Vagina (tissue), 2 donors: ENCODE data around the gene TRIM15. TPM values are rescaled to one million over a fixed set of nuclear protein-coding genes. Genes with fewer than 3 reads are reported as not detected.
A peak's percentile ranks its signal among the peaks of the same experiment; 100 is the strongest.
"Not testable (repeated sequence)": the region's sequence is repeated elsewhere in the genome, so short reads cannot be mapped to it uniquely, and the experiment has no call there.

Experiments
- DNase-seq, 2 donors: peaks; one replicate each; pipeline ENCODE4 v3.0.0-alpha.2; 2017; ENCODE audit errors: extremely low spot score in 2 of 2
- H3K27ac ChIP-seq: fragments of 200-600 bp; sonication (generic); one replicate; pipeline ENCODE4 v1.5.1; 2019
- H3K27me3 ChIP-seq: fragments of 200-600 bp; sonication (generic); one replicate; pipeline ENCODE4 v1.5.1; 2019
- H3K36me3 ChIP-seq, 2 donors: fragments of 200-600 bp; sonication (generic); one replicate each; pipeline ENCODE4 v1.5.1; 2017 to 2019
- H3K4me1 ChIP-seq: fragments of 200-600 bp; sonication (generic); one replicate; pipeline ENCODE4 v1.5.1; 2019
- H3K4me3 ChIP-seq, 2 donors: fragments of 200-600 bp; sonication (generic); 1 replicate in 1 of 2; 2 replicates in 1 of 2; pipeline ENCODE4 v1.5.1; 2016 to 2019
- H3K9me3 ChIP-seq: fragments of 200-600 bp; sonication (generic); one replicate; pipeline ENCODE4 v1.5.1; 2019
- POLR2A ChIP-seq, 2 donors: fragments of 450-650 bp; IDR thresholded peaks; one replicate each; pipeline ENCODE4 v1.6.1; 2017; ENCODE audit warnings: antibody characterized with exemption in 2 of 2, mild to moderate bottlenecking in 2 of 2, moderate library complexity in 2 of 2
- POLR2AphosphoS5 ChIP-seq, 2 donors: sonication (generic); formaldehyde crosslinking; IDR thresholded peaks; one replicate each; pipeline ENCODE4 v1.9.0; 2017; ENCODE audit warnings: antibody characterized with exemption in 2 of 2, mild to moderate bottlenecking in 2 of 2, low read depth in 1 of 2; ENCODE audit not compliant: insufficient read depth in 1 of 2
- intact Hi-C: fragments of 100-400 bp; cut with DNase I; formaldehyde crosslinking; loops from one replicate; pipeline ENCODE4 v1.15.1; 2023
- total RNA-seq: library from RNA; depleted of rRNA; stranded (reverse); fragments of >200 nt; gene quantifications from one replicate; pipeline ENCODE4 v1.2.3, GENCODE V29; 2016
- TF ChIP-seq, protein P1 (sequence below), 3 experiments: fragments of 450-650 bp in 2 of 3; fragments of 200-600 bp in 1 of 3; sonication (generic) in 1 of 3; IDR thresholded peaks; one replicate each; pipeline ENCODE4 v1.5.1; 2017 to 2019; ENCODE audit warnings: antibody characterized with exemption in 3 of 3, mild to moderate bottlenecking in 2 of 3, moderate library complexity in 2 of 3

Gene TRIM15
- not detected for total RNA-seq

- TF ChIP-seq, protein P1, sequence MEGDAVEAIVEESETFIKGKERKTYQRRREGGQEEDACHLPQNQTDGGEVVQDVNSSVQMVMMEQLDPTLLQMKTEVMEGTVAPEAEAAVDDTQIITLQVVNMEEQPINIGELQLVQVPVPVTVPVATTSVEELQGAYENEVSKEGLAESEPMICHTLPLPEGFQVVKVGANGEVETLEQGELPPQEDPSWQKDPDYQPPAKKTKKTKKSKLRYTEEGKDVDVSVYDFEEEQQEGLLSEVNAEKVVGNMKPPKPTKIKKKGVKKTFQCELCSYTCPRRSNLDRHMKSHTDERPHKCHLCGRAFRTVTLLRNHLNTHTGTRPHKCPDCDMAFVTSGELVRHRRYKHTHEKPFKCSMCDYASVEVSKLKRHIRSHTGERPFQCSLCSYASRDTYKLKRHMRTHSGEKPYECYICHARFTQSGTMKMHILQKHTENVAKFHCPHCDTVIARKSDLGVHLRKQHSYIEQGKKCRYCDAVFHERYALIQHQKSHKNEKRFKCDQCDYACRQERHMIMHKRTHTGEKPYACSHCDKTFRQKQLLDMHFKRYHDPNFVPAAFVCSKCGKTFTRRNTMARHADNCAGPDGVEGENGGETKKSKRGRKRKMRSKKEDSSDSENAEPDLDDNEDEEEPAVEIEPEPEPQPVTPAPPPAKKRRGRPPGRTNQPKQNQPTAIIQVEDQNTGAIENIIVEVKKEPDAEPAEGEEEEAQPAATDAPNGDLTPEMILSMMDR (IDR thresholded peaks at IDR 0.05): no peak
- TF ChIP-seq POLR2A (IDR thresholded peaks at IDR 0.05) (no peak), POLR2AphosphoS5 (IDR thresholded peaks at IDR 0.05; ENCODE audit: insufficient read depth in 1 of 2, low read depth in 1 of 2) (no peak)
- Histone ChIP-seq H3K27ac (no peak within 1 kb of the TSS), H3K36me3 (no peaks in the 10 kb centered on the region), H3K27me3 (no peaks in the 10 kb centered on the region), H3K9me3 (no peaks in the 10 kb centered on the region), H3K4me3 (no peak within 1 kb of the TSS), H3K4me1 (no peaks in the 10 kb centered on the region)
- DNase-seq: no peak
- intact Hi-C loops: no loop called here
Measured at GRCh38 chr6:30163090-30163917, at the start of gene TRIM15. Gene TRIM15 (plus strand): TSS chr6:30163546. CDS start chr6:30163685, 139 bp downstream.

- Histone ChIP-seq H3K27ac (no peak overlapping the region), H3K27me3 (no peaks in the 10 kb centered on the region), H3K4me3 (no peak overlapping the region), H3K9me3 (no peaks in the 10 kb centered on the region), H3K36me3 (no peaks in the 10 kb centered on the region), H3K4me1 (no peaks in the 10 kb centered on the region)
- DNase-seq: no peak
- intact Hi-C loops: no loop called here
- no peak for TF ChIP-seq POLR2A (IDR thresholded peaks at IDR 0.05)
- no peak for TF ChIP-seq POLR2AphosphoS5 (IDR thresholded peaks at IDR 0.05; ENCODE audit: insufficient read depth in 1 of 2, low read depth in 1 of 2)
- TF ChIP-seq, protein P1 (IDR thresholded peaks at IDR 0.05): no peak
Measured at GRCh38 chr6:30113841-30114240, 49.5 kb upstream of the TRIM15 start.

DNA sequence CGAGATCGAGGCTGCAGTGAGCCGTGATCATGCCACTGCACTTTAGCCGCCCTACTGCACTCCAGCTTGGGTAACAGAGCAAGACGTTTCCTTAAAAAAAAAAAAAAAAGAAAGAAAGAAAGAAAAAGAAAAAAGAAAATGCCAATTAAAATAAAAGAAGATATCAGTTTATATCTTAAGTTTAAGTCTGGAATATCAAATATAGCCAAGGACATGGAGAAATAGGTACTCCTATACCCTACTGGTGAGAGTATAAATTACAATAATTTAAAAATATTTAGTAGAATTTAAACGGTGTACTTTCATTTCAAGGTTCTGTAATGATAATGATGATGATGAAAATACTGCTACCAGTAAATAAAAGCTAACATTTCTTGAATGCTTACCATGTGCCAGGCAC is 46.6 kb upstream of the TRIM15 start:
- Histone ChIP-seq H3K4me1 (no peaks in the 10 kb centered on the region), H3K27me3 (no peaks in the 10 kb centered on the region), H3K9me3 (no peaks in the 10 kb centered on the region), H3K4me3 (no peak overlapping the region), H3K27ac (no peak overlapping the region), H3K36me3 (no peaks in the 10 kb centered on the region)
- TF ChIP-seq POLR2AphosphoS5 (IDR thresholded peaks at IDR 0.05; ENCODE audit: insufficient read depth in 1 of 2, low read depth in 1 of 2): no peak
- no peak for TF ChIP-seq POLR2A (IDR thresholded peaks at IDR 0.05)
- TF ChIP-seq, protein P1 (IDR thresholded peaks at IDR 0.05): no peak
- DNase-seq: no peak
- intact Hi-C loops: no loop called here

DNA sequence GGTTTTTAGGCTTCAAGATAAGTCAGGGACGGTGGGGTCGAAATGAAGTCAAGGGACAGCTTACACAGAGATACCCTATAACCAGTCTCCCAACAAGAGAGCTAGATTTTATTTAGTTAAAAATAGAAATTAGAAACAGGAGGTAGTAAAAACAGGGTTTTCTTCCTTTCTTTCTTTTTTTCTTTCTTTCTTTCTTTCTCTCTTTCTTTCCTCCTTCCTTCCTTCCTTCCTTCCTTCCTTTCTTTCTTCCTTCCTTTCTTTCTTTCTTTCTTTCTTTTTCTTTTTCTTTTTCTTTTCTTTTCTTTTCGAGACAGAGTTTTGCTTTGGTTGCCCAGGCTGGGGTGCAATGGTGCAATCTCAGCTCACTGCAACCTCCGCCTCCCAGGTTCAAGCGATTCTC is 44.7 kb upstream of the TRIM15 start:
- H3K36me3 ChIP-seq, H3K9me3 ChIP-seq, H3K4me1 ChIP-seq, intact Hi-C loops, DNase-seq, H3K27me3 ChIP-seq, H3K27ac ChIP-seq, H3K4me3 ChIP-seq: not testable (repeated sequence)

DNA sequence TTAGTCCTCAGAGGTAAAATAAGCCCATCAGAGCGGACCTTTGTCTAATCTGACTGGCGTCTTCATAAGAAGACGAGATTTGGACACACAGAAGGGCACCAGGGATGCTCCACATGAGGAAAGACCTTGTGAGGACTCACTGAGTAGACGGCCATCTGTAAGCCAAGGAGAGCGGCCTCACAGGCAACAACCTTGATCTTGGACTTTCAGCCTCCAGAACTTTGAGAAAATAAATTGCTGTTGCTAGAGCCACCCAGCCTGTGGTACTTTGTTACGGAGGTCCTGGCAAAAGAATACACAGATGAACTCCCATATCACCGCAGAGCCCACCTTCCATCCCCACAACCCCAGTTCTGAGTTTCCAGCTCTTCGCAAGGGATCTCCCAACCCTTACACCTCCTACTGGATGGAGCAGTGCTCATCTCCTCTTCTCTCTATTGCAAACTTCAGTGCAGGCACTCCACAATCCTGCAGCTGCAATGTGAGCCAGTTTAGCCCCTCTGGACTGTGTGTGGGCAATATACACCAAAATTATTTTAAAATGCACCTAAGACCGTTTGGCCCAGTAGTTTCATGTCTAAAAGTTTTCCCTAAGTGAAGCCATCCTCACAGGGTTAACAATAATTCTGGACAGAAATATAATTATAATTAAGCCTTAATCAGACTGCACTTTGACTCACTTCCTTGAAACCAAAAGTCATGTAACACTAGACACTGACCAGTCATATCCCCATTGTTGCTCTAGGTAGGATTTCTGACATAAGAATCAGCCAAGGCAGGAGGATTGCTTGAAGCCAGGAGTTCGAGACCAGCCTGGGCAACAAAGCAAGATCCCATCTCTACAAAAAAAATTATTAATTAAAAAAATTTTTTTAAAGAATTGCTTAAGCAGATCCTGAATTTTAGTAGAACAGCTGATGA is 41.6 kb upstream of the TRIM15 start:
- H3K4me1 ChIP-seq: no peaks in the 10 kb centered on the region
- H3K9me3 ChIP-seq: no peaks in the 10 kb centered on the region
- intact Hi-C loops: no loop called here
- no peak overlapping the region for H3K27ac ChIP-seq
- H3K4me3 ChIP-seq: no peak overlapping the region
- no peaks in the 10 kb centered on the region for H3K27me3 ChIP-seq
- TF ChIP-seq, protein P1 (IDR thresholded peaks at IDR 0.05): no peak
- TF ChIP-seq POLR2A (IDR thresholded peaks at IDR 0.05) (no peak), POLR2AphosphoS5 (IDR thresholded peaks at IDR 0.05; ENCODE audit: insufficient read depth in 1 of 2, low read depth in 1 of 2) (no peak)
- DNase-seq: peak in 1 of 2 donors; percentile 49
- no peaks in the 10 kb centered on the region for H3K36me3 ChIP-seq
